ENCODE measurements around the gene SRPRB. TPM values are rescaled to one million over a fixed set of nuclear protein-coding genes. Genes with fewer than 3 reads are reported as not detected.

SRPRB gene
- total RNA-seq, 1 experiment from 2014 or later = 54.8 TPM

GRCh38 chr3:133841196-133841595, 35.6 kb downstream of the SRPRB start:
- Histone ChIP-seq H2BK12ac (ENCODE audit: insufficient read length, low read depth, low read length) (no peak overlapping the region), H4K20me1 (ENCODE audit: control insufficient read depth, insufficient read depth, insufficient read length) (no peaks in the 10 kb centered on the region), H2BK20ac (ENCODE audit: low read depth, low read length, poor library complexity, severe bottlenecking) (no peak overlapping the region), H2BK5ac (ENCODE audit: insufficient read length, low read length) (no peak overlapping the region), H3K27me3 (ENCODE audit: insufficient read depth, low read length) (no peaks in the 10 kb centered on the region), H4K5ac (ENCODE audit: insufficient read length, low read depth, low read length) (no peak overlapping the region), H3K4ac (ENCODE audit: low read depth, low read length) (no peak overlapping the region), H3K18ac (ENCODE audit: insufficient read length, low read depth, low read length) (no peak overlapping the region), H3K79me1 (ENCODE audit: insufficient read depth, low read depth, low read length, poor library complexity, severe bottlenecking) (no peaks in the 10 kb centered on the region), H4K8ac (replicated peaks; ENCODE audit: insufficient read length, low read depth, low read length) (no peak overlapping the region), H3K79me2 (ENCODE audit: insufficient read depth, low read length) (no peaks in the 10 kb centered on the region), H3K27ac (ENCODE audit: insufficient read length, low read depth, low read length) (no peak overlapping the region), H2AFZ (ENCODE audit: low read length) (no peak overlapping the region), H3K23me2 (ENCODE audit: insufficient read length, low read depth, low read length, poor library complexity, severe bottlenecking) (no peaks in the 10 kb centered on the region), H3T11ph (ENCODE audit: low read length) (no peak overlapping the region), H2BK15ac (ENCODE audit: low read depth, low read length) (no peak overlapping the region), H3K9me3 (ENCODE audit: control insufficient read depth, low read depth, low read length) (no peaks in the 10 kb centered on the region), H3K14ac (ENCODE audit: insufficient read depth, low read length) (no peak overlapping the region; the same call in 1 of the 2 replicates), H3K4me2 (ENCODE audit: insufficient read depth, insufficient read length, low read length) (no peak overlapping the region), H3K4me1 (ENCODE audit: insufficient read depth, low read length) (no peaks in the 10 kb centered on the region), H2BK120ac (ENCODE audit: low read depth, low read length, poor library complexity, severe bottlenecking) (no peak overlapping the region), H3K56ac (ENCODE audit: insufficient read length, low read depth, low read length) (no peak overlapping the region), H3K23ac (ENCODE audit: insufficient read length, low read depth, low read length) (no peak overlapping the region), H2AK5ac (ENCODE audit: insufficient read length, low read length) (no peak overlapping the region), H3K9ac (ENCODE audit: extremely low read depth, insufficient read length, low read length) (no peak overlapping the region), H4K91ac (ENCODE audit: insufficient read length, low read depth, low read length) (no peak overlapping the region)
- Mint-ChIP-seq H3K4me1 (peaks cover 5 to 6% of the 10 kb centered on the region in 2 experiments; a peak in 1 of 4 replicates), H3K27ac (no peak overlapping the region), H3K36me3 (ENCODE audit: insufficient read depth in 1 of 3, low read depth in 3 of 3) (peaks cover 0 to 3% (median 0%) of the 10 kb centered on the region in 3 experiments; a peak in 1 of 7 replicates), H3K9me3 (no peaks in the 10 kb centered on the region), H3K4me3 (no peak overlapping the region), H3K27me3 (ENCODE audit: low read depth) (no peaks in the 10 kb centered on the region; the same call in 1 of the 2 replicates)
- TF ChIP-seq CTCF (conservative IDR thresholded peaks at IDR 0.05) = no peak
- no peak for DNase-seq
- no CpG with 5 or more reads among the region's 8 CpGs for WGBS (ENCODE audit: extremely low coverage, insufficient read length, low lambda C conversion rate)
